Skin of body (tissue), 2 donors: ENCODE data around the gene EIF4G2. TPM values are rescaled to one million over a fixed set of nuclear protein-coding genes. Genes with fewer than 3 reads are reported as not detected.
A peak's percentile ranks its signal among the peaks of the same experiment; 100 is the strongest.
"Not testable (repeated sequence)": the region's sequence is repeated elsewhere in the genome, so short reads cannot be mapped to it uniquely, and the experiment has no call there.

Source experiments
- DNase-seq: peaks from one replicate; lab custom pipeline; 2025; lab: John Stamatoyannopoulos, UW
- total RNA-seq: library from RNA; depleted of rRNA; stranded (reverse); fragments of >200 nt; gene quantifications from one replicate; pipeline ENCODE4 v1.2.3, GENCODE V29; 2014

Gene EIF4G2
- 638 TPM for total RNA-seq

GRCh38 chr11:10808553-10809372 lies at the start of gene EIF4G2:
Gene EIF4G2, minus strand, starts transcription at chr11:10808926.
- DNase-seq = peak; percentile 99

GRCh38 chr11:10857709-10858438 lies 49.1 kb upstream of the EIF4G2 start, which contains the start of gene ZBED5:
Gene ZBED5, minus strand, starts transcription at chr11:10858053. Its CDS starts 3,108 bp downstream, at chr11:10854945.
- DNase-seq = peak; percentile 97

GRCh38 chr11:10857459-10857708 lies 48.7 kb upstream of the EIF4G2 start:
- DNase-seq = no peak

- DNase-seq = peak; percentile 44
Measured at GRCh38 chr11:10856689-10857458, 48.1 kb upstream of the EIF4G2 start.

GRCh38 chr11:10855295-10855694 lies 46.6 kb upstream of the EIF4G2 start:
- DNase-seq = no peak

GRCh38 chr11:10847960-10848860 lies 39.5 kb upstream of the EIF4G2 start:
- no peak for DNase-seq

- DNase-seq = no peak
Measured at GRCh38 chr11:10846660-10847059, 37.9 kb upstream of the EIF4G2 start.

GRCh38 chr11:10845589-10845988 lies 36.9 kb upstream of the EIF4G2 start:
- no peak for DNase-seq

GRCh38 chr11:10844796-10845195 lies 36.1 kb upstream of the EIF4G2 start:
- no peak for DNase-seq

- DNase-seq = no peak
Measured at GRCh38 chr11:10844356-10844755, 35.6 kb upstream of the EIF4G2 start.

- no peak for DNase-seq
Measured at GRCh38 chr11:10838881-10839280, 30.2 kb upstream of the EIF4G2 start.

- DNase-seq = no peak
Measured at GRCh38 chr11:10838083-10838482, 29.4 kb upstream of the EIF4G2 start.

- DNase-seq = not testable (repeated sequence)
Measured at GRCh38 chr11:10836884-10837283, 28.2 kb upstream of the EIF4G2 start.

- no peak for DNase-seq
Measured at GRCh38 chr11:10829139-10829538, 20.4 kb upstream of the EIF4G2 start.

- DNase-seq = no peak
Measured at GRCh38 chr11:10828402-10828801, 19.7 kb upstream of the EIF4G2 start.

- no peak for DNase-seq
Measured at GRCh38 chr11:10824888-10825287, 16.2 kb upstream of the EIF4G2 start.

GRCh38 chr11:10823152-10823579 lies 14.4 kb upstream of the EIF4G2 start:
- peak; percentile 22 for DNase-seq

- not testable (repeated sequence) for DNase-seq
Measured at GRCh38 chr11:10822491-10822890, 13.8 kb upstream of the EIF4G2 start.

GRCh38 chr11:10818594-10818993 lies 9.9 kb upstream of the EIF4G2 start:
- no peak for DNase-seq

GRCh38 chr11:10813945-10814344 lies 5.2 kb upstream of the EIF4G2 start:
- DNase-seq = no peak
